Upper lobe of right lung (tissue), 1 donor: Measurements from ENCODE around the gene HIVEP3. TPM values are rescaled to one million over a fixed set of nuclear protein-coding genes. Genes with fewer than 3 reads are reported as not detected.
A peak's percentile ranks its signal among the peaks of the same experiment; 100 is the strongest.

Experiments used
- ATAC-seq: fragments of 200-7000 bp; cut with Tn5 transposase; one replicate; pipeline ENCODE4 v1.9.1; 2020; ENCODE audit warnings: mild to moderate bottlenecking, moderate library complexity
- DNase-seq: peaks from one replicate; pipeline ENCODE4 v3.0.0-alpha.2; 2020
- H3K27ac ChIP-seq: fragments of 200-600 bp; one replicate; pipeline ENCODE4 v1.8.0; 2022
- H3K27me3 ChIP-seq: fragments of 200-600 bp; one replicate; pipeline ENCODE4 v1.8.0; 2022; ENCODE audit warnings: mild to moderate bottlenecking
- H3K36me3 ChIP-seq: fragments of 200-600 bp; one replicate; pipeline ENCODE4 v1.8.0; 2022
- H3K4me1 ChIP-seq: fragments of 200-600 bp; one replicate; pipeline ENCODE4 v1.8.0; 2022
- H3K4me3 ChIP-seq: fragments of 200-600 bp; one replicate; pipeline ENCODE4 v1.8.0; 2022; ENCODE audit warnings: mild to moderate bottlenecking
- H3K9me3 ChIP-seq: fragments of 200-600 bp; one replicate; pipeline ENCODE4 v1.8.0; 2022
- intact Hi-C: fragments of 100-400 bp; cut with DNase I; formaldehyde crosslinking; loops from one replicate; pipeline ENCODE4 v1.11.0; 2022
- total RNA-seq: library from RNA; stranded (reverse); fragmentation: NEBNext Ultra II Directional; extraction: Animal tissue kit (Norgen Biotek cat#: 25700); gene quantifications from one replicate; pipeline ENCODE4 v1.2.1, GENCODE V29; 2021
- TF ChIP-seq, protein P1 (sequence below): fragments of 200-600 bp; IDR thresholded peaks from one replicate; pipeline ENCODE4 v1.8.0; 2022; ENCODE audit warnings: antibody characterized with exemption
- donor health status: DM: no; HTN: yes; CAD: no; lungs with severe emphysema.

Gene HIVEP3
- total RNA-seq, 1 donor from 2014 or later, result 16.6 TPM

DNA sequence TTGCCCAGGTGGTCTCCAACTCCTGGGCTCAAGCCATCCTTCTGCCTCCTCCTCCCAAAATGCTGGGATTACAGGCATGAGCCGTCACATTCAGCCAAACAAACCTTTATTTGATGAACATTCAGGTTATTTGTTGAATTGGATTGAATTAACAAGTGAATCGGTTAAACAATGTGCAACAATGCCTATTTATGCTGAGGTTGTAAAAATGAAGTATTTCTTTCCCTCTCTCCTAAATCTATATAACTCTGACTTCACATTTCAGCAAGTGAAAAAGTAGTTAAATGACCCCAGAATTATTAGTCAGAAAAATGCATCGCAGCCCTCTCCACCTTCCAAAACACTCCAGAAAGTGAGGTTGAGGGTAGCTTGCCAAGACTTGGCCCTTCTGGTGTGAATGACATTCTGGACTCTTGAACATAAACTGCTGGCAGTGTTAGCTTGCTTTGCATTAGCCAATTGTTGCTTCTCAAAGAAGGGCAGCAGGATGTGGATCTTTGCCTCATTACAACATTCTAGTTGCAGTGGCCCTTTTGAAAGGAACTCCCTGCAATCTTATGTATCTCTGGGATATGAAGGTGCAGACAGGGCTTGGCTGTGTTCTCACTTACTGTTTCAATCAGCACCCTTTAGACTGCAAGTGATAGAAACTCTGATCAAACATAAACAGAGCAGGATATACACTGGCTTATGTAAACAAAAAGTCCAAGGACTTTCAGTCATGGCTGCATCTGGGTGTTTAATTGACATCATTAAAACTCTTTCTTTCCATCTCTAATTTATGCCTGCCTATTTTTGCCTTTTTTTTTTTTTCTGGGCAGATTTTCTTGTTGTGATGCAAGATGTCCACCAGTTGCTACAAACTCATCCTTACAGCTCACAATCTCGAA, 456.7 kb downstream of the HIVEP3 start:
- ATAC-seq (peak; percentile 58), DNase-seq (no peak)
- Histone ChIP-seq H3K27me3 (no peaks in the 10 kb centered on the region), H3K36me3 (no peaks in the 10 kb centered on the region), H3K4me1 (no peaks in the 10 kb centered on the region), H3K27ac (no peak overlapping the region), H3K4me3 (no peak overlapping the region), H3K9me3 (no peaks in the 10 kb centered on the region)
- TF ChIP-seq, protein P1, sequence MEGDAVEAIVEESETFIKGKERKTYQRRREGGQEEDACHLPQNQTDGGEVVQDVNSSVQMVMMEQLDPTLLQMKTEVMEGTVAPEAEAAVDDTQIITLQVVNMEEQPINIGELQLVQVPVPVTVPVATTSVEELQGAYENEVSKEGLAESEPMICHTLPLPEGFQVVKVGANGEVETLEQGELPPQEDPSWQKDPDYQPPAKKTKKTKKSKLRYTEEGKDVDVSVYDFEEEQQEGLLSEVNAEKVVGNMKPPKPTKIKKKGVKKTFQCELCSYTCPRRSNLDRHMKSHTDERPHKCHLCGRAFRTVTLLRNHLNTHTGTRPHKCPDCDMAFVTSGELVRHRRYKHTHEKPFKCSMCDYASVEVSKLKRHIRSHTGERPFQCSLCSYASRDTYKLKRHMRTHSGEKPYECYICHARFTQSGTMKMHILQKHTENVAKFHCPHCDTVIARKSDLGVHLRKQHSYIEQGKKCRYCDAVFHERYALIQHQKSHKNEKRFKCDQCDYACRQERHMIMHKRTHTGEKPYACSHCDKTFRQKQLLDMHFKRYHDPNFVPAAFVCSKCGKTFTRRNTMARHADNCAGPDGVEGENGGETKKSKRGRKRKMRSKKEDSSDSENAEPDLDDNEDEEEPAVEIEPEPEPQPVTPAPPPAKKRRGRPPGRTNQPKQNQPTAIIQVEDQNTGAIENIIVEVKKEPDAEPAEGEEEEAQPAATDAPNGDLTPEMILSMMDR, result no peak
- intact Hi-C loops, result no loop called here

DNA sequence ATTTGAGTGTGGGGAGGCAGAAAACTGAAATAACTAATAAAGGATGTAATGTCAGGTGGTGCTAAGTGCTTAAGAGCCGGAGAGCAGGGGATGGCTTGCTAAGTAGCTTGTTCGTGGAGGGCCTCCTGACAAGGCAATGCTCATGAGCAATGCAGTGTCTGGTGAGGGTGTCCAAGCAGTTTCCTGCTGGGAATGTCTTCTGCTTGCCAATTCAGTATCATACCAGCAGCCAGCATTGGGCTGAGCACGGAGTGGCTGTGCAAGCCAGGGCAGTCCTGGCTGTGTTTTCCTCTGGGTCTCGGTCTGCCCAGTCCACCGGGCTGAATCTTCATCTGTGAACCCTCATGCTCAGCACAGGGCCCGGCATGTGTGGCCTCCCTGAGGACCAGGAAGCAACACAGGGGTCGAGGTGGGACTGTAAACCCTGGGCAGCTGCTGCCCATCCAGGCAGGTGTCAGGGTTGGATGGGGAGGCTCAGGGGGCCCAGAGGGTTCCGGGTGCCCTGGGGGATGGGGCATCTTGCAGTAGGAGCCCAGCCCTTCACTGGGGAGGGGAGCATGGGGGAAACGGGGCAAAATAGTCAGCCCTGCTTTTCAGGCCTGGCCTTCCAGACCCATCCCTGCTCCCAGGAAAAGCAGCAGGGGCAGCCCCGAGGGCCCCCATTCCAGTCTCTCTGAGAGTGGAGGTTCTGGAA, 461.7 kb downstream of the HIVEP3 start:
- Histone ChIP-seq H3K9me3 (no peaks in the 10 kb centered on the region), H3K36me3 (no peaks in the 10 kb centered on the region), H3K4me1 (no peaks in the 10 kb centered on the region), H3K27ac (no peak overlapping the region), H3K27me3 (no peaks in the 10 kb centered on the region), H3K4me3 (no peak overlapping the region)
- no peak for ATAC-seq
- TF ChIP-seq, protein P1, result no peak
- intact Hi-C loops, result no loop called here
- DNase-seq, result no peak

Other genes with a start within 250 kb of the HIVEP3 start
- not detected for gene GUCA2B, start 234.5 kb upstream of the HIVEP3 start, total RNA-seq
- gene GUCA2A, start 245.8 kb upstream of the HIVEP3 start, total RNA-seq, result not detected